Gastrocnemius medialis (tissue), 4 donors: ENCODE measurements around the gene CDC5L. TPM values are rescaled to one million over a fixed set of nuclear protein-coding genes. Genes with fewer than 3 reads are reported as not detected.

ENCODE experiments used
- ATAC-seq, 2 donors: fragments of 150-250 bp; one replicate each; pipeline ENCODE4 v1.9.1; 2016
- DNase-seq, 2 donors: peaks; one replicate each; pipeline ENCODE4 v3.0.0-alpha.2; 2019
- H3K27ac ChIP-seq, 4 donors: fragments of 200-600 bp; sonication (generic); 1 replicate in 1 of 4; 2 replicates in 3 of 4; pipeline ENCODE4 v1.5.1; 2016 to 2018; ENCODE audit warnings: mild to moderate bottlenecking in 2 of 4, moderate library complexity in 1 of 4
- H3K27me3 ChIP-seq, 3 donors: fragments of 200-600 bp; sonication (generic) in 2 of 3; 1 replicate in 1 of 3; 2 replicates in 2 of 3; pipeline versions ENCODE4 v1.5.1 to v1.6.0; 2016 to 2019; ENCODE audit warnings: mild to moderate bottlenecking in 1 of 3, moderate library complexity in 1 of 3
- H3K36me3 ChIP-seq, 2 donors: fragments of 200-600 bp; sonication (generic) in 1 of 2; one replicate each; pipeline ENCODE4 v1.5.1; 2017 to 2018
- H3K4me1 ChIP-seq, 2 donors: fragments of 200-600 bp; sonication (generic) in 1 of 2; one replicate each; pipeline ENCODE4 v1.5.1; 2016 to 2017; ENCODE audit warnings: mild to moderate bottlenecking in 2 of 2
- H3K4me3 ChIP-seq, 4 donors: fragments of 200-600 bp; sonication (generic) in 3 of 4; 1 replicate in 1 of 4; 2 replicates in 3 of 4; pipeline ENCODE4 v1.5.1; 2016 to 2019; ENCODE audit warnings: mild to moderate bottlenecking in 2 of 4
- H3K9me3 ChIP-seq, 3 donors: fragments of 200-600 bp; sonication (generic) in 2 of 3; 1 replicate in 1 of 3; 2 replicates in 2 of 3; pipeline ENCODE4 v1.5.1; 2016 to 2019
- CTCF ChIP-seq, 5 experiments: fragments of 450-650 bp in 3 of 5; fragments of 200-600 bp in 2 of 5; sonication (generic) in 2 of 5; IDR thresholded peaks in 4 of 5; conservative IDR thresholded peaks in 1 of 5; 1 replicate in 4 of 5; 2 replicates in 1 of 5; pipeline ENCODE4 v1.5.1; 2016 to 2019; ENCODE audit warnings: antibody characterized with exemption in 5 of 5, mild to moderate bottlenecking in 3 of 5, moderate library complexity in 3 of 5
- POLR2A ChIP-seq, 2 donors: fragments of 450-650 bp; IDR thresholded peaks; one replicate each; pipeline ENCODE4 v1.6.1; 2017; ENCODE audit warnings: antibody characterized with exemption in 2 of 2, mild to moderate bottlenecking in 2 of 2, moderate library complexity in 2 of 2
- in situ Hi-C, 4 donors: fragments of 200-750 bp; cut with MboI; loops; one replicate each; pipeline versions ENCODE4 v1.15.0 to v1.8.0; 2017; ENCODE audit warnings: low sequenced_read_pairs in 4 of 4
- intact Hi-C: fragments of 100-400 bp; cut with DNase I; formaldehyde crosslinking; loops from one replicate; pipeline ENCODE4 v1.15.1; 2023; ENCODE audit warnings: low total_unique reads
- total RNA-seq, 4 donors: library from RNA; depleted of rRNA; stranded (reverse); fragments of >200 nt; gene quantifications; one replicate each; pipeline versions ENCODE4 v1.1.0 to v1.2.3, GENCODE V29; 2016

CDC5L gene
- total RNA-seq, 4 donors from 2014 or later: 26.3 to 30.3 (median 27.7) TPM

- H3K9me3 ChIP-seq: no peaks in the 10 kb centered on the region
- H3K27ac ChIP-seq: no peak overlapping the region
- in situ Hi-C loops (no loop called here), intact Hi-C loops (no loop called here)
- ATAC-seq: no peak
- no peak for DNase-seq
- H3K4me1 ChIP-seq: peaks cover 10 to 12% of the 10 kb centered on the region in 2 donors
- TF ChIP-seq CTCF (IDR thresholded peaks at IDR 0.05 in 4 of 5, conservative IDR thresholded peaks at IDR 0.05 in 1 of 5): no peak
- TF ChIP-seq POLR2A (IDR thresholded peaks at IDR 0.05): no peak
- H3K27me3 ChIP-seq: no peaks in the 10 kb centered on the region
- peaks cover 0 to 58% of the 10 kb centered on the region in 2 donors for H3K36me3 ChIP-seq
- H3K4me3 ChIP-seq: no peak overlapping the region
Observed at GRCh38 chr6:44404022-44404714, 16.7 kb downstream of the CDC5L start.

- Histone ChIP-seq H3K36me3 (peaks cover 0 to 63% of the 10 kb centered on the region in 2 donors), H3K9me3 (no peaks in the 10 kb centered on the region), H3K4me3 (no peak overlapping the region), H3K4me1 (peaks cover 10 to 12% of the 10 kb centered on the region in 2 donors), H3K27me3 (no peaks in the 10 kb centered on the region), H3K27ac (no peak overlapping the region)
- no peak for ATAC-seq
- in situ Hi-C loops (no loop called here), intact Hi-C loops (no loop called here)
- TF ChIP-seq POLR2A (IDR thresholded peaks at IDR 0.05) (no peak), CTCF (IDR thresholded peaks at IDR 0.05 in 4 of 5, conservative IDR thresholded peaks at IDR 0.05 in 1 of 5) (no peak)
- DNase-seq: no peak
Observed at GRCh38 chr6:44404715-44405099, 17.2 kb downstream of the CDC5L start.

GRCh38 chr6:44407951-44408670, 20.6 kb downstream of the CDC5L start:
- Histone ChIP-seq H3K27me3 (no peaks in the 10 kb centered on the region), H3K4me1 (no peaks in the 10 kb centered on the region), H3K9me3 (no peaks in the 10 kb centered on the region), H3K27ac (no peak overlapping the region), H3K36me3 (peaks cover 0 to 71% of the 10 kb centered on the region in 2 donors), H3K4me3 (no peak overlapping the region)
- intact Hi-C loops (no loop called here), in situ Hi-C loops (no loop called here)
- no peak for DNase-seq
- TF ChIP-seq POLR2A (IDR thresholded peaks at IDR 0.05) (no peak), CTCF (IDR thresholded peaks at IDR 0.05 in 4 of 5, conservative IDR thresholded peaks at IDR 0.05 in 1 of 5) (no peak)
- ATAC-seq: no peak

GRCh38 chr6:44409207-44409794, 21.8 kb downstream of the CDC5L start:
- Histone ChIP-seq H3K36me3 (peaks cover 0 to 67% of the 10 kb centered on the region in 2 donors), H3K4me3 (no peak overlapping the region), H3K27me3 (no peaks in the 10 kb centered on the region), H3K9me3 (no peaks in the 10 kb centered on the region), H3K4me1 (no peaks in the 10 kb centered on the region), H3K27ac (no peak overlapping the region)
- ATAC-seq: no peak
- intact Hi-C loops (no loop called here), in situ Hi-C loops (no loop called here)
- TF ChIP-seq POLR2A (IDR thresholded peaks at IDR 0.05): no peak
- no peak for TF ChIP-seq CTCF (IDR thresholded peaks at IDR 0.05 in 4 of 5, conservative IDR thresholded peaks at IDR 0.05 in 1 of 5)
- no peak for DNase-seq
